ENCODE data around the gene STK32B.

- no peak for TF ChIP-seq ZNF274 (IDR thresholded peaks at IDR 0.05; ENCODE audit: borderline replicate concordance, extremely low read depth, low read length)
- no peak for TF ChIP-seq KDM5A (IDR thresholded peaks at IDR 0.05; ENCODE audit: low read length)
- TF ChIP-seq POLR2AphosphoS5 (IDR thresholded peaks at IDR 0.05; ENCODE audit: low read depth, low read length): no peak
- TF ChIP-seq USF2 (IDR thresholded peaks at IDR 0.05; ENCODE audit: low read length): no peak
- no peak for TF ChIP-seq EGR1 (IDR thresholded peaks at IDR 0.05; ENCODE audit: borderline replicate concordance, low read depth, low read length)
- TF ChIP-seq CTCF (IDR thresholded peaks at IDR 0.05; ENCODE audit: control extremely low read depth in 1 of 3, insufficient read depth in 1 of 3, low read depth in 1 of 3, low read length in 3 of 3): no peak
- TF ChIP-seq EZH2 (IDR thresholded peaks at IDR 0.05; ENCODE audit: low read depth, low read length, severe bottlenecking): no peak
- no peak for TF ChIP-seq ATF2 (IDR thresholded peaks at IDR 0.05; ENCODE audit: low read length)
- TF ChIP-seq POLR2A (IDR thresholded peaks at IDR 0.05; ENCODE audit: control extremely low read depth in 1 of 2, low read depth in 2 of 2, low read length in 2 of 2): no peak
These were observed 400.9 kb downstream of the STK32B start for GRCh38 chr4:5452156-5452555.

Measured in H1 (cell line).